ENCODE results near the gene RAB38.
A peak's percentile ranks its signal among the peaks of the same experiment; 100 is the strongest.

The RAB38 gene

GRCh38 chr11:88105951-88106350 lies 69.3 kb downstream of the RAB38 start:
- no peaks in the 10 kb centered on the region for H3K4me1 ChIP-seq (ENCODE audit: control insufficient read depth in 1 of 2, insufficient read depth in 2 of 2, low read length in 2 of 2)
- H2BK12ac ChIP-seq (ENCODE audit: low read length) = no peak overlapping the region
- H3K27me3 ChIP-seq (ENCODE audit: insufficient read depth, low read length) = no peaks in the 10 kb centered on the region
- no peak overlapping the region for H2BK120ac ChIP-seq (ENCODE audit: insufficient read depth, low read length, poor library complexity)
- H3K23ac ChIP-seq (ENCODE audit: low read length) = no peak overlapping the region
- no peak overlapping the region for H2AFZ ChIP-seq (ENCODE audit: insufficient read depth, low read length, poor library complexity)
- no peak overlapping the region for H2AK5ac ChIP-seq (ENCODE audit: low read length)
- H3K14ac ChIP-seq (ENCODE audit: low read length) = no peak overlapping the region
- H4K8ac ChIP-seq (ENCODE audit: low read depth, low read length) = no peak overlapping the region
- no peak overlapping the region for H3K4me2 ChIP-seq (ENCODE audit: low read length)
- no peaks in the 10 kb centered on the region for H3K79me2 ChIP-seq (ENCODE audit: control insufficient read depth, insufficient read depth, low read length, poor library complexity)
- no peaks in the 10 kb centered on the region for H3K9me3 ChIP-seq (ENCODE audit: insufficient read depth, low read depth, low read length)
- H3K18ac ChIP-seq (ENCODE audit: low read length) = no peak overlapping the region
- H3K4ac ChIP-seq (ENCODE audit: low read depth, low read length) = no peak overlapping the region
- no peak overlapping the region for H3K9ac ChIP-seq (ENCODE audit: low read length)
- no peak overlapping the region for H3K27ac ChIP-seq (ENCODE audit: low read depth, low read length)
- no peaks in the 10 kb centered on the region for H3K36me3 ChIP-seq (ENCODE audit: control insufficient read depth in 1 of 2, insufficient read depth in 2 of 2, low read length in 2 of 2)
- H2BK5ac ChIP-seq (ENCODE audit: low read depth, low read length, poor library complexity) = no peak overlapping the region
- no peaks in the 10 kb centered on the region for H3K79me1 ChIP-seq (ENCODE audit: low read length)
- H4K12ac ChIP-seq (ENCODE audit: low read depth, low read length) = no peak overlapping the region
- no peak for DNase-seq
- no CpG with 5 or more reads among the region's 2 CpGs for WGBS (ENCODE audit: extremely low coverage, insufficient coverage, insufficient read length)
- H4K91ac ChIP-seq (ENCODE audit: low read depth, low read length) = no peak overlapping the region
- no peak overlapping the region for H3K4me3 ChIP-seq (ENCODE audit: low read depth, low read length)

- H3K9me3 ChIP-seq (ENCODE audit: insufficient read depth, low read depth, low read length) = no peaks in the 10 kb centered on the region
- no peak overlapping the region for H3K9ac ChIP-seq (ENCODE audit: low read length)
- no peak overlapping the region for H3K4me2 ChIP-seq (ENCODE audit: low read length)
- H2AK5ac ChIP-seq (ENCODE audit: low read length) = no peak overlapping the region
- no peak for DNase-seq
- no peak overlapping the region for H2BK12ac ChIP-seq (ENCODE audit: low read length)
- H3K79me1 ChIP-seq (ENCODE audit: low read length) = no peaks in the 10 kb centered on the region
- H3K27ac ChIP-seq (ENCODE audit: low read depth, low read length) = no peak overlapping the region
- H3K79me2 ChIP-seq (ENCODE audit: control insufficient read depth, insufficient read depth, low read length, poor library complexity) = no peaks in the 10 kb centered on the region
- H3K14ac ChIP-seq (ENCODE audit: low read length) = no peak overlapping the region
- H3K4ac ChIP-seq (ENCODE audit: low read depth, low read length) = no peak overlapping the region
- no peak overlapping the region for H3K4me3 ChIP-seq (ENCODE audit: low read depth, low read length)
- H4K8ac ChIP-seq (ENCODE audit: low read depth, low read length) = no peak overlapping the region
- no peaks in the 10 kb centered on the region for H3K4me1 ChIP-seq (ENCODE audit: control insufficient read depth in 1 of 2, insufficient read depth in 2 of 2, low read length in 2 of 2)
- no peak overlapping the region for H2BK5ac ChIP-seq (ENCODE audit: low read depth, low read length, poor library complexity)
- WGBS (ENCODE audit: extremely low coverage, insufficient coverage, insufficient read length) = no CpG with 5 or more reads among the region's 1 CpG
- no peaks in the 10 kb centered on the region for H3K36me3 ChIP-seq (ENCODE audit: control insufficient read depth in 1 of 2, insufficient read depth in 2 of 2, low read length in 2 of 2)
- H3K18ac ChIP-seq (ENCODE audit: low read length) = no peak overlapping the region
- no peak overlapping the region for H2AFZ ChIP-seq (ENCODE audit: insufficient read depth, low read length, poor library complexity)
- H3K23ac ChIP-seq (ENCODE audit: low read length) = no peak overlapping the region
- H3K27me3 ChIP-seq (ENCODE audit: insufficient read depth, low read length) = no peaks in the 10 kb centered on the region
- no peak overlapping the region for H4K91ac ChIP-seq (ENCODE audit: low read depth, low read length)
- no peak overlapping the region for H4K12ac ChIP-seq (ENCODE audit: low read depth, low read length)
- no peak overlapping the region for H2BK120ac ChIP-seq (ENCODE audit: insufficient read depth, low read length, poor library complexity)
Measured at GRCh38 chr11:88105526-88105925, 69.7 kb downstream of the RAB38 start.

GRCh38 chr11:88104408-88104807 lies 70.8 kb downstream of the RAB38 start:
- Histone ChIP-seq H2BK12ac (ENCODE audit: low read length) (no peak overlapping the region), H4K12ac (ENCODE audit: low read depth, low read length) (no peak overlapping the region), H3K9me3 (ENCODE audit: insufficient read depth, low read depth, low read length) (no peaks in the 10 kb centered on the region), H4K8ac (ENCODE audit: low read depth, low read length) (no peak overlapping the region), H2BK5ac (ENCODE audit: low read depth, low read length, poor library complexity) (no peak overlapping the region), H3K4me2 (ENCODE audit: low read length) (no peak overlapping the region), H2AFZ (ENCODE audit: insufficient read depth, low read length, poor library complexity) (no peak overlapping the region), H3K79me2 (ENCODE audit: control insufficient read depth, insufficient read depth, low read length, poor library complexity) (no peaks in the 10 kb centered on the region), H3K27ac (ENCODE audit: low read depth, low read length) (no peak overlapping the region), H3K14ac (ENCODE audit: low read length) (no peak overlapping the region), H3K4ac (ENCODE audit: low read depth, low read length) (no peak overlapping the region), H2AK5ac (ENCODE audit: low read length) (no peak overlapping the region), H3K4me1 (ENCODE audit: control insufficient read depth in 1 of 2, insufficient read depth in 2 of 2, low read length in 2 of 2) (no peaks in the 10 kb centered on the region), H3K18ac (ENCODE audit: low read length) (no peak overlapping the region), H2BK120ac (ENCODE audit: insufficient read depth, low read length, poor library complexity) (no peak overlapping the region), H3K36me3 (ENCODE audit: control insufficient read depth in 1 of 2, insufficient read depth in 2 of 2, low read length in 2 of 2) (no peaks in the 10 kb centered on the region), H4K91ac (ENCODE audit: low read depth, low read length) (no peak overlapping the region), H3K79me1 (ENCODE audit: low read length) (no peaks in the 10 kb centered on the region), H3K4me3 (ENCODE audit: low read depth, low read length) (no peak overlapping the region), H3K27me3 (ENCODE audit: insufficient read depth, low read length) (no peaks in the 10 kb centered on the region), H3K23ac (ENCODE audit: low read length) (no peak overlapping the region), H3K9ac (ENCODE audit: low read length) (no peak overlapping the region)
- no peak for DNase-seq

- no CpG with 5 or more reads among the region's 9 CpGs for WGBS (ENCODE audit: extremely low coverage, insufficient coverage, insufficient read length)
- Histone ChIP-seq H4K8ac (ENCODE audit: low read depth, low read length) (no peak overlapping the region), H3K9ac (ENCODE audit: low read length) (no peak overlapping the region), H3K9me3 (ENCODE audit: insufficient read depth, low read depth, low read length) (no peaks in the 10 kb centered on the region), H4K12ac (ENCODE audit: low read depth, low read length) (no peak overlapping the region), H3K27ac (ENCODE audit: low read depth, low read length) (no peak overlapping the region), H3K27me3 (ENCODE audit: insufficient read depth, low read length) (no peaks in the 10 kb centered on the region), H3K36me3 (ENCODE audit: control insufficient read depth in 1 of 2, insufficient read depth in 2 of 2, low read length in 2 of 2) (no peaks in the 10 kb centered on the region), H2AFZ (ENCODE audit: insufficient read depth, low read length, poor library complexity) (no peak overlapping the region), H3K4me3 (ENCODE audit: low read depth, low read length) (no peak overlapping the region), H2BK12ac (ENCODE audit: low read length) (no peak overlapping the region), H2BK5ac (ENCODE audit: low read depth, low read length, poor library complexity) (no peak overlapping the region), H3K4me2 (ENCODE audit: low read length) (no peak overlapping the region), H2AK5ac (ENCODE audit: low read length) (no peak overlapping the region), H4K91ac (ENCODE audit: low read depth, low read length) (no peak overlapping the region), H3K23ac (ENCODE audit: low read length) (no peak overlapping the region), H2BK120ac (ENCODE audit: insufficient read depth, low read length, poor library complexity) (no peak overlapping the region), H3K79me2 (ENCODE audit: control insufficient read depth, insufficient read depth, low read length, poor library complexity) (no peaks in the 10 kb centered on the region), H3K18ac (ENCODE audit: low read length) (no peak overlapping the region), H3K4ac (ENCODE audit: low read depth, low read length) (no peak overlapping the region), H3K79me1 (ENCODE audit: low read length) (no peaks in the 10 kb centered on the region), H3K4me1 (ENCODE audit: control insufficient read depth in 1 of 2, insufficient read depth in 2 of 2, low read length in 2 of 2) (no peaks in the 10 kb centered on the region), H3K14ac (ENCODE audit: low read length) (no peak overlapping the region)
- peak; percentile 55 to 84 for DNase-seq
Measured at GRCh38 chr11:88103337-88104206, 71.7 kb downstream of the RAB38 start.

Measured in trophoblast cell (in vitro differentiated cells and primary cell).